Endothelial cell (in vitro differentiated cells): ENCODE results near the gene TLCD3B. TPM values are rescaled to one million over a fixed set of nuclear protein-coding genes. Genes with fewer than 3 reads are reported as not detected.

Experiments used
- DNase-seq: peaks from one replicate; pipeline ENCODE4 v3.0.0; 2021; ENCODE audit warnings: low spot score
- H3K27ac Mint-ChIP-seq: one replicate; pipeline ENCODE4 v1.8.0; 2021; ENCODE audit warnings: mixed read lengths, inconsistent platforms; ENCODE audit not compliant: unreplicated experiment
- H3K27me3 Mint-ChIP-seq: one replicate; pipeline ENCODE4 v1.8.0; 2021; ENCODE audit warnings: mild to moderate bottlenecking, moderate library complexity, mixed read lengths, inconsistent platforms; ENCODE audit not compliant: unreplicated experiment
- H3K36me3 Mint-ChIP-seq: one replicate; pipeline ENCODE4 v1.8.0; 2021; ENCODE audit warnings: mild to moderate bottlenecking, low read depth, mixed read lengths, inconsistent platforms; ENCODE audit not compliant: unreplicated experiment
- H3K4me1 Mint-ChIP-seq: one replicate; pipeline ENCODE4 v1.8.0; 2021; ENCODE audit warnings: mild to moderate bottlenecking, mixed read lengths, inconsistent platforms; ENCODE audit not compliant: unreplicated experiment
- H3K4me3 Mint-ChIP-seq: one replicate; pipeline ENCODE4 v1.8.0; 2021; ENCODE audit warnings: mild to moderate bottlenecking, mixed read lengths, inconsistent platforms; ENCODE audit not compliant: unreplicated experiment
- H3K9me3 Mint-ChIP-seq: one replicate; pipeline ENCODE4 v1.8.0; 2021; ENCODE audit warnings: mixed read lengths, inconsistent platforms; ENCODE audit not compliant: unreplicated experiment
- CTCF ChIP-seq: fragments of 200-600 bp; sonication (generic); IDR thresholded peaks from one replicate; pipeline ENCODE4 v1.5.0; 2021; ENCODE audit warnings: antibody characterized with exemption; ENCODE audit not compliant: unreplicated experiment
- total RNA-seq: library from RNA; stranded (reverse); fragmentation: NEBNext Ultra II Directional; extraction: Animal tissue kit (Norgen Biotek cat#: 25700); gene quantifications from one replicate; pipeline ENCODE4 v1.2.1, GENCODE V29; 2021; ENCODE audit not compliant: unreplicated experiment

TLCD3B gene
- total RNA-seq, 1 donor from 2014 or later: 1.4 TPM

DNA sequence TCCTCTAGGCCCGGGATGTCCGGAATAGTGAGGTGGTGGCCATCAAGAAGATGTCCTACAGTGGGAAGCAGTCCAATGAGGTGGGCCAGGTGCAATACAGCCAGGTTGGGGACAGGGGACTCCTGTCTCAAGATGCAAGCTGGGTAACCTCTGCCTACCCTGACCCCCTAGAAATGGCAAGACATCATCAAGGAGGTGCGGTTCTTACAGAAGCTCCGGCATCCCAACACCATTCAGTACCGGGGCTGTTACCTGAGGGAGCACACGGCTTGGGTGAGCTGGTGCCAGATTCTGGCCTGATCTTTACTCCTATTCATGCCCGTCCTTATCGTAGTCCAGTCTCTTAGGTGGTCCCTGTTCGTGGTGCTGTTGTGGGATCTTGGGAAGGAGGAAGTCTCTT, 53.0 kb downstream of the TLCD3B start:
- no peak for DNase-seq
- peaks cover 69% of the 10 kb centered on the region for H3K4me1 Mint-ChIP-seq
- H3K9me3 Mint-ChIP-seq: no peaks in the 10 kb centered on the region
- peak overlapping the region; percentile 96 for H3K4me3 Mint-ChIP-seq
- H3K27ac Mint-ChIP-seq: peak overlapping the region; percentile 99
- TF ChIP-seq CTCF: no peak
- peaks cover 26% of the 10 kb centered on the region for H3K27me3 Mint-ChIP-seq
- H3K36me3 Mint-ChIP-seq: peaks cover 56% of the 10 kb centered on the region

- peak overlapping the region; percentile 96 for H3K4me3 Mint-ChIP-seq
- H3K27me3 Mint-ChIP-seq: peaks cover 28% of the 10 kb centered on the region
- H3K36me3 Mint-ChIP-seq: peaks cover 55% of the 10 kb centered on the region
- no peaks in the 10 kb centered on the region for H3K9me3 Mint-ChIP-seq
- peaks cover 72% of the 10 kb centered on the region for H3K4me1 Mint-ChIP-seq
- TF ChIP-seq CTCF: no peak
- H3K27ac Mint-ChIP-seq: peak overlapping the region; percentile 99
- DNase-seq: peak; percentile 68
These were observed 53.8 kb downstream of the TLCD3B start for GRCh38 chr16:29977063-29977825.

- no peaks in the 10 kb centered on the region for H3K9me3 Mint-ChIP-seq
- peaks cover 69% of the 10 kb centered on the region for H3K4me1 Mint-ChIP-seq
- peaks cover 59% of the 10 kb centered on the region for H3K36me3 Mint-ChIP-seq
- TF ChIP-seq CTCF: no peak
- H3K27ac Mint-ChIP-seq: peak overlapping the region; percentile 99
- DNase-seq: no peak
- peaks cover 27% of the 10 kb centered on the region for H3K27me3 Mint-ChIP-seq
- peak overlapping the region; percentile 96 for H3K4me3 Mint-ChIP-seq
These were observed 55.1 kb downstream of the TLCD3B start for GRCh38 chr16:29975811-29976511.

GRCh38 chr16:29975134-29975538, 55.9 kb downstream of the TLCD3B start:
- Mint-ChIP-seq H3K4me1 (peaks cover 64% of the 10 kb centered on the region), H3K36me3 (peaks cover 53% of the 10 kb centered on the region), H3K9me3 (no peaks in the 10 kb centered on the region), H3K4me3 (peak overlapping the region; percentile 96), H3K27ac (peak overlapping the region; percentile 99), H3K27me3 (peaks cover 27% of the 10 kb centered on the region)
- no peak for DNase-seq
- no peak for TF ChIP-seq CTCF

Other genes with a start within 250 kb of the TLCD3B start
- 40.7 TPM for gene KIF22, start 240.5 kb downstream of the TLCD3B start, total RNA-seq
- gene MAZ, start 224.7 kb downstream of the TLCD3B start, total RNA-seq: 407 TPM
- 15.0 TPM for gene PRRT2, start 219.1 kb downstream of the TLCD3B start, total RNA-seq
- 38.6 TPM for gene PAGR1, start 215.1 kb downstream of the TLCD3B start, total RNA-seq
- 2.0 TPM for gene MVP, start 210.8 kb downstream of the TLCD3B start, total RNA-seq
- gene CDIPT, start 168.0 kb downstream of the TLCD3B start, total RNA-seq: 85.0 TPM
- gene SEZ6L2, start 131.7 kb downstream of the TLCD3B start, total RNA-seq: 34.2 TPM
- 3.0 TPM for gene ASPHD1, start 130.8 kb downstream of the TLCD3B start, total RNA-seq
- gene KCTD13, start 105.0 kb downstream of the TLCD3B start, total RNA-seq: 25.8 TPM
- 217 TPM for gene TMEM219, start 69.2 kb downstream of the TLCD3B start, total RNA-seq
- gene TAOK2, start 57.4 kb downstream of the TLCD3B start, total RNA-seq: 178 TPM
- gene HIRIP3, start 35.7 kb downstream of the TLCD3B start, total RNA-seq: 5.2 TPM
- 94.4 TPM for gene INO80E, start 35.0 kb downstream of the TLCD3B start, total RNA-seq
- 7.4 TPM for gene DOC2A, start 20.2 kb downstream of the TLCD3B start, total RNA-seq
- gene C16orf92, start 8.1 kb downstream of the TLCD3B start, total RNA-seq: not detected
- 551 TPM for gene ALDOA, start 34.5 kb upstream of the TLCD3B start, total RNA-seq
- 191 TPM for gene PPP4C, start 44.7 kb upstream of the TLCD3B start, total RNA-seq
- 2.6 TPM for gene TBX6, start 60.7 kb upstream of the TLCD3B start, total RNA-seq
- gene YPEL3, start 64.9 kb upstream of the TLCD3B start, total RNA-seq: 45.9 TPM
- gene GDPD3, start 82.3 kb upstream of the TLCD3B start, total RNA-seq: 9.3 TPM
- 125 TPM for gene MAPK3, start 91.9 kb upstream of the TLCD3B start, total RNA-seq
- gene CORO1A, start 152.3 kb upstream of the TLCD3B start, total RNA-seq: 24.9 TPM
- 70.6 TPM for gene BOLA2B, start 162.4 kb upstream of the TLCD3B start, total RNA-seq
- gene SLX1A, start 162.6 kb upstream of the TLCD3B start, total RNA-seq: 61.0 TPM
- 17.9 TPM for gene SULT1A3, start 168.0 kb upstream of the TLCD3B start, total RNA-seq
- gene NPIPB13, start 217.2 kb upstream of the TLCD3B start, total RNA-seq: 10.7 TPM